HG02840 (cell line): Measurements from ENCODE around the gene PDCD1LG2.
A peak's percentile ranks its signal among the peaks of the same experiment; 100 is the strongest.
"Not testable (repeated sequence)": the region's sequence is repeated elsewhere in the genome, so short reads cannot be mapped to it uniquely, and the experiment has no call there.

Experiments
- ATAC-seq: cut with Tn5 transposase; IDR thresholded peaks from one replicate; pipeline ENCODE4 v1.9.1; 2021; ENCODE audit warnings: mild to moderate bottlenecking, moderate library complexity, moderate number of reproducible peaks; ENCODE audit not compliant: unreplicated experiment, low FRiP score

PDCD1LG2 gene

GRCh38 chr9:5493679-5494511 lies 16.4 kb upstream of the PDCD1LG2 start:
- ATAC-seq = peak; percentile 96

DNA sequence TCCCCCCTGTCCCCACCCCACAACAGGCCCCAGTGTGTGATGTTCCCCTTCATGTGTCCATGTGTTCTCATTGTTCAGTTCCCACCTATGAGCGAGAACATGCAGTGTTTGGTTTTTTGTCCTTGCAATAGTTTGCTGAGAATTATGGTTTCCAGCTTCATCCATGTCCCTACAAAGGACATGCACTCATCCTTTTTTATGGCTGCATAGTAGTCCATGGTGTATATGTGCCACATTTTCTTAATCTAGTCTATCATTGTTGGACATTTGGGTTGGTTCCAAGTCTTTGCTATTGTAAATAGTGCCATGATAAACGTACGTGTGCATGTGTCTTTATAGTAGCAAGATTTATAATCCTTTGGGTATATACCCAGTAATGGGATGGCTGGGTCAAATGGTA lies 15.6 kb upstream of the PDCD1LG2 start:
- ATAC-seq = not testable (repeated sequence)

DNA sequence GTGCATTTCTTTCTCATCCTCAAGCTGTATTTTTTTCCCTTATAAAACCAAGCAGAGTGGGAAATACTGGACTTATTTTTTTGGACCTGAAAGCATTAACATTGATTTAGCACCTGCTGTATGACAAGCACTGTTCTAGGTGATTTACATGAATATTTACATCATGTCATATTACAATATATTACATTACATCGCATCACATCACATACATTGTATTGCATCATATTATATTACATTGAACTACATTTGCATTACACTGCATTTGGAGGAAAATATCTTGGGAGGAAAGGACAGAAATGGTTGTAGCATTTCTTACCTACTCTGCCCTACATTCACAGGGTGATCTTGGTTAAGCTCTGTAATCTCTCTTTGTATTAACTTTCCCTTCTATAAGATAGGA lies 11.2 kb upstream of the PDCD1LG2 start:
- no peak for ATAC-seq

GRCh38 chr9:5499889-5500398 lies 10.4 kb upstream of the PDCD1LG2 start:
- no peak for ATAC-seq

DNA sequence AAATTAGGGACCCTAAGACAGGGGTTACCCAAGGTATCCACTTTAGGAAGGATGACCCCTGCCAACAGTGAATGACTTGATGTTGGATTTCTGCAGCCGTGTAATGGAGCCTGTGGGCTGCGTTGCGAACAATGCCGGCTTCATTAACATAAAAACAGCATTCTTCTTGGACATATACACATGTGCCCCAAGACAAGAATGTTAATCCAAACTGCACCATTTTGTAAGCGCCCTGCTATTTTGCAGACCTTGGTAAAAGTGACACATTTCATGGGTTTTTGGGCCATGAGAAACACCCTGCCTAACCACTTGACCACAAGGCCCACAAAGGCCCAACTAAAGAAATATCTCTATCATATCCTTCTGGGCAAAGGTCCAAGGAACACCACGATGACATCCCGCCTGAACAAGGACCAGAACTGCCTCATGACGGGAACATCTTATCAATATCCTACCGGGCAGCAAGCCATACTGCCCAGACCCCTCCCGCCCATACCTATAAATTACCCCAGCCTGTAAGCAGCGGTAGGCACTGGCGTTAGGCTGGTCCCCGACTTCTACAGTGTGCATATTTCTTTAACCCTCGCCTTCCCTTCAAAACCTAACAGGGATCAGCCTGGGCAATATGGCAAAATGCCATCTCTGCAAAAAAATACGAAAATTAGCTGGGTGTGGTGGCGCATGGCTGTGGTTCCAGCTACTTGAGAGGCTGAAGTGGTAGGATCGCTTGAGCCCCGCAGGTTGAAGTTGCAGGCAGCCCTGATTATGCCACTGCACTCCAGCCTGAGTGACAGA lies 9.7 kb upstream of the PDCD1LG2 start:
- no peak for ATAC-seq

DNA sequence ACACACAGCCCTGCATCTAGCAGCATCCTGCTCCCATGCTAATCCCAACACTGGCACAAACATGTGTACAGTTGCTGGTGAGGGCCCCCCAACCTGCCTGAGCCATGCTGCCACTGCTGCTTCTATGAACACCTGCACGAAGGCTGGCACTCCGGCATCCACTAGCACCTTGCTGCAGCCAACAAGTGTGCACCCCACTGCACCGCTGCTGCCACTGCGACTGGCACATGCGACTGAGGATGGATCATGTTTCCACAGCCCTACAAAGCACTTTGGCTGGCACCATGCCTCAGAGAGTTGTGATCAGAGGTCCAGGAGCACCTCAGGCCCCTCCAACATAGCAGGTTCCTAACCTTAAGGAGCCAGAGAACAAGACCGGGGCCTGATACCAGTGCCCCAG lies 7.8 kb upstream of the PDCD1LG2 start:
- ATAC-seq = no peak

DNA sequence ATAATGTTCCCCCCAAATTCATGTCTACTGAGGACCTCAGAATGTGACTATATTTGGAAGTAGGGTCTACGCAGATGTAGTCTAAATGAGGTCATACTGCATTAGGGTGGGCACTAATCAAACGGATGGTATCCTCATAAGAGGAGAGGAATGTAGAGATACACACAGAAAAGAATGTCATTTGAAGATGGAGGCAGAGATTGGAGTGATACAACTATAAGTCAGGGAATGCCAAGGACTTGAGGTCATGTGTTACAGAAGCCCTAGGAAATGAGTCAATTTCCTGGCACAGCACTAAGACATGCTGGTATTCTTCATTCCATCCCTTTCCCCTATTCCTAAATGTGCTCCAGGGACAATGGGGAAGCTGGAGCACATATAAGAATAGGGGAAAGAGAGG lies 758 bp upstream of the PDCD1LG2 start:
- ATAC-seq = no peak

DNA sequence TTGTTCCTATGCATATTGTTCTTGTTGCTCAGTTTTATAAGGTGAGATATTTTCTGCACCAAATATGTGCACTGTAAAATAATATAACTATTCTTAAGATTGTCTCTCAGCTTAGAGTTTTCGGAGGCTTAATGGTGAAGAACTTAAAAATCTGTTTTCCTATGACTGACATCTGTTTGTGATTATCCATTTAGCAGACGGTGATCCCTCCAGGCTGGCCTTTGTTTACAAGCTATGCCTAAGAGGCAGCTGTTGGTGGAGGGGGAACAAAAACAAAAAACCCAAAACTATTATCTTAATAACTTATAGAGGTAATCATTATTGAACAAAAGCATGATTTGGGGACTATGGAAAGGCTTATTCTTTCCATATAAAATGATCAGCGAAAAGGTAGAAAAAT lies 658 bp downstream of the PDCD1LG2 start:
- ATAC-seq = no peak

GRCh38 chr9:5511476-5511875 lies 1.1 kb downstream of the PDCD1LG2 start:
- ATAC-seq = no peak

DNA sequence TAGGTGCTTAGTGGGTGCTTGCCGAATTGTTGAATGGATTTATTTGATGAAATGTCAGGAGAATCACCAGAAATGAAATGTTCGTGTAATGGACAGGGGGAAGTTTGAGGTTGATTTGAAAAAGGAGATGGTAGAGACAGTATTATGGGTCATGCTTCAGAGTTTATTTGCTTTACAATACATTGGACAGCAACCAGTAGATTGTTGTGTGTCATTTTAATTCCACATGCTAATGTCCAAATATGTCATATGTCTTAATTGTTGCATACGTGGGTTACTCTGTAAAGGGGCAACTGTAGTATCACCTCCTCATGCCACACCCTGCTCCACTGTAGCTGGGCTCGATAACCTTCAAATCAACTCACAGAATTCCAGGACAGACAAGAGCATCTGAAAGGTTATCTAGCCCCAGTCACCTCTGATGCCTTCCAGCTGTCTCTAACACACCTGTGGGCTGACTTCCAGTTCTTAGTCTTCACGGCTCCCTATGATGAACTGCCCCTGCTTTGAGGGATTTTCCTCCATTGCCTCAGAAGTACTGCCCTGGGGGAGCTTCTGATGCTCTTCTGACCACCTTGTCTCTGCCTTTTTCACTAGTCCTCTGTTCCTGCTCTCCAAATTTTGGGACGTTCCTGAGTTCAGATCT lies 1.7 kb downstream of the PDCD1LG2 start:
- ATAC-seq = no peak

GRCh38 chr9:5512658-5513452 lies 2.5 kb downstream of the PDCD1LG2 start:
- no peak for ATAC-seq

- no peak for ATAC-seq
Measured at GRCh38 chr9:5513966-5514616, 3.8 kb downstream of the PDCD1LG2 start.

DNA sequence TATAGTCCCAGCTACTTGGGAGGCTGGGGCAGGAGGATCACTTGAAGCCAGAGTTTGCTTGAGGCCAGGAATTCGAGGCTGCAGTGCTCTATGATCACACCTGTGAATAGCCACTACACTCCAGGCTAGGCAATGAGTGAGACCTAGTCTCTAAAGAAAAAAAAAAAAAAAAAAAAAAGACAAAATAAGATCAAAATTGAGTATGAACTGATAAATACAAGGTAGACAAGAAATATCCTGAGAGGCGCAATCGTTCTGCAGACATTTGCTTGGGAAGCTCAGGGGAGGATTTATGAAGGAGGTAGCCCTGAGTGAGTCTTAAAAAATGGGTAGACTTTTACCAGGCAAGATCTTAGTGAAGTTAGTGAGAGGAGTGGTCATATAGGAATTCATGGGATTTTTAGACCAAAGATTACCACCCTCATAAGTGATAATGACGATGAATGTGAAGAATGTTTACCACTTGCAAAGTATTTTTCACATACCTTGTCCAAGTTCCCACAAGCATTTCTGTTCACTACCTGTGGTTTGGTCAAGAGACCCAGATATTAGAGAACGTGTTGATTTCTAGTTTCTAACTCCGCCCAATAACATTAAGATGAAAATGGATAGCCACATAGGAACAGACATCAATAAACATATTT lies 4.4 kb downstream of the PDCD1LG2 start:
- ATAC-seq = no peak

DNA sequence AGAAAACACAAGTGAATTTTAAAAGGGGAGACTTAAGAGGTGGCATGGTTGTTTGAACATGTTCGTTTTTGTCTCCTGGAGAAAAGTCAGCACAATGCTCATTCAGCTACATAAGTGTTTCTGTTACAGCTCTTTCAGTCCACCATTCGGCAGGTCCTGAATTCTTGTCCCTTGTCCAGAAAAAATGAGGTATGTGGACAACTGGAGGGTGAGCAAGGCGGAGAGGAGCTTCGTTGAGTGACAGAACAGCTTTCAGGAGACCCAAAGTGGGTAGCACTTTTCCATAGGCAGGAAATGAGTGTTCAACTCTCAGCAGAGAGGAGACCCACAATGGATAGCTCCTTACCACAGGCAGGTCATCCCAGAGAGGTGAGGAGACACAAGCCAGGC lies 4.9 kb downstream of the PDCD1LG2 start:
- ATAC-seq = no peak

DNA sequence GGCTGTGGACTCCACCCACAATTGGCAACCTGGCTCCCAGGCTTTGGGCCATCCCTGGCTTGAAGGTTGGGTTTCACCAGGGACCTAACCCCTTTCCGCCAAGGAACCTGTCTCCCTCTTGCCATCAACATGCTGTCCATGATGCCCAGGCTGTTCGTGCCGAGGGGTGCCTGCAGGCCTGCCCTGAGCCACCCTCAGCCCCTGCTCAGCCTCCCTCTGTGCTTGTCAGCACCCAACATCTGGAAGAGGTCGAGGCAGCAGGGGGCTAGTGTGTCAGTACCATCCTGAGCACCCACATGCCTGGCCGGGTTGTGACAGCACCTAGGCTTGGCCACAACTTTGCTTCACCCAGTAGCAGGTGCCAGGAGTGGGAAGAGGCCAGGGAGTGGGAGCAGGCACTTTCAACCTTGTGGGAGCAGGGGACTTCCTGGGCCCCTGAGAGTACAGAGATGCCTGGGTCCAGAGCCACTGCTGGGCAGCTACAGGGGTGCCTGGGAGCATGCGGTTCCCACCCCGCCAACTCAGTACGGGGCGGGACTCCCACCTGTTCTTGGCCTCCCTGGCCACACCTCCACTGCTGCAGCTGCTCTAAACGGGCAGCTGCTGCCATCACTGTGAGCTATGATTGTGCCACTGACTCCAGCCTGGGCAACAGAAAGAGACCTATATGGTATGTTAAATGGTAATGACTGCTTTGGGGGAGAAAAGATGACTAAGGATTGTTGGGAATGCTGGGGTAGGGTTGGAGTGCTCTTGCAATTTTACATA lies 6.3 kb downstream of the PDCD1LG2 start:
- no peak for ATAC-seq

DNA sequence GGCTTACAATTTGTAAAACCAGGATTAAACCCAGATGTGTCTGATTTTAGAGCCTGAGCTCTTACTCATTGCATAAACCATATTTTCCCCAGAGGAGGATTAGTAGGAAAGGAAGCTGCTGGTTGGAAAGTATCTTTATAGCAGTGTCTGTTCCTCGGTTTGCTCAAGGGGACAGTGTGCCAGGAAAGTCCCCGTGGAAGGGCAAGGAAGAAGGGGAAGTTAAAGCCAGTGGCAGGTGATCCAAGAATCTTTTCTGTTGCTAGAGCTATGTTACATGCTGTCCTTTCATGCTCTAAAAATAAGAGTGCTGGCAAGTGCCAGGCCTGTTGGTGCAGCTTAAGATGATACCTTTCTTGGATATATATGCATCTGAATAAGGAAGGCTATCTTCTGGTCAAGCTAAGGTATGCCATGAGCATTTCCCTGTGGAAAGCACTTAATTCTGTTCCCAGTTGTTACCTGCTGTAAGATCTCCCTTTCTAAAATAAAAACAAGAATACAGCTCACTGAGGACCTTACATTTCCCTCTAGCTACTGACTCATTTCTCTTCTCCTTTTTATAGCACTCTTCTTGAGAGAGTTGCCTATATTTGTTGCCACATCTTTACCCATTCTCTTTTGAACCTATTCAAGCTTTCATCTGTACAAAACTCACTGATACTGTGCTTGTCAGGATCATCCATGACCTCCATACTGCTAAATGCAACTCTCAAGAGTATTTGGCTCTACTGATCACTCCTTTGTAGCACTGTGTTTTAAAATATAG lies 8.0 kb downstream of the PDCD1LG2 start:
- no peak for ATAC-seq

DNA sequence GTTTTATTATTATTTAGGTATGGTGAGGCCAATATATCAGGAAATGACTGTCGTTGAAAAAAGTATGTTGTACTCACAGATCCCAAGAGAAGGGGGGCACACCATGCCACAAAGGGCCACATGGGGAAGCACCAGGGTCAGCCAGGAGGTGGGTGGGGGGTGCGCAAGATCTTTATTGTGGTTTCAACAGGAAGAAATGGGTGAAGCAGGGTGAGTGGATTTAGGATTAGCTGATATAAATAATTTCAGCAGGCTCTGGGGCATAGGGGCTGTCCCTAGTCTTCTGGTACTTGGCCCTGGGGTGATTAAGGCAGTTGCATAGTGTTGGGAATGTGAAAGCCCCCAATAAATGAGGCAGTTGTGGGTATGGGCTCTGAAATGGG lies 8.6 kb downstream of the PDCD1LG2 start:
- ATAC-seq = no peak

- no peak for ATAC-seq
Measured at GRCh38 chr9:5524090-5524489, 13.8 kb downstream of the PDCD1LG2 start.
